HG03442 (cell line): ENCODE measurements around the gene RAG1.

Source experiments
- ATAC-seq: cut with Tn5 transposase; IDR thresholded peaks from one replicate; pipeline ENCODE4 v1.9.1; 2021; ENCODE audit warnings: mild to moderate bottlenecking, moderate library complexity; ENCODE audit not compliant: unreplicated experiment

The RAG1 gene

DNA sequence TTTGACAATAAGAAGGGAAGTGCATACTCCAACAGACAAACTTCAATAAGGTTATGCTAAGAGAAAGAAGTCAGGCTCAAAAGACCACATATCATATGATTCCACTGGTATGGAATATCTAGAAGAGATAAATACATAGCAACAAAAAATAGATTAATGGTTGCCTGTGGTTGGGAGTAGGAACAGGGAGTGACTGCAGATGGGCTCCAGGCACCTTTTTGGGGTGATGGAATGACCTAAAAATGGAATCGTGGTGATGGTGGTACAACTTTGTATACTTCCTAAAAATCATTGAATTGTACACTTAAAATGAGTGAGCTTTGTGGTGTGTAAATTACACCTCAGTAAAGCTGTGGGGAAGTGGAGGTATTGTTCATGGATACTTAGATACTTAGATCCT is 59.2 kb downstream of the RAG1 start:
- no peak for ATAC-seq

DNA sequence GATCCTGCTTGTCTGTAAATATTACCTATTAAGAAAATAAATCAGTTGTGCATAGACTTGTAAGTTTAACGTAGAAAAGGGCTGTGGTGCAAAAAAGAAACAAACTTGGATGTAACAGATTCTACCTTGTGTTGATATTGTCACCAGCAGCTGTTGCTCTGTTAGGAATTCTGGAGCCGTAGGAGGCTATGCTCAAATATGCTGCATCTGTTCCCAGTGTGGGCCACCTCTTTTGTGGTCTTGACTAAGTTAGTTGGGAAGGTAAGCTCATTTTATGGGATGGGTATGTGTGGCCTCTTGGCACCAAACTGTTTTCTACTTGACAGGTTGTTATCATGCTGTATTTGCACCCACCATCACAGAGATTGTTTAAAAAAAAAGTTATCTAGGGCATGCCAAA is 59.7 kb downstream of the RAG1 start:
- no peak for ATAC-seq

DNA sequence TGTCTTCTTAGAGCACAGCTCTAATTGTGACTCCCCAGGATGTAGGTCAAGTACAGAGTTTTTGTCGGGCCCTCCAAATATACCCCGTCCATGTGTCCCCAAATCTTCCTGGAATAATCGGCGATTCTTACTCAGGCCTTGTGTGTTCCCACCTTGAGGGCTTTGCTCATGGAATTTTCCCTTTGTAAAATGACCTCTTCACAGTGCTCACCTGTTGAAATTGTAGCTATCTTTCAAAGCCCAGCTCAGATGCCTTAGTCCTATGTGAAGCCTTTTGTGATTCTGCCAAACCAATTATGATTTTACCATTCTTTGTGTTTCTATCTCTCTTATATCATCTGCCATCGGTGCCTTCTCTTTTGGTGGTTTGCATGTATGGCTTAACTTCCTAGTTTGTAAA is 60.3 kb downstream of the RAG1 start:
- ATAC-seq = no peak

DNA sequence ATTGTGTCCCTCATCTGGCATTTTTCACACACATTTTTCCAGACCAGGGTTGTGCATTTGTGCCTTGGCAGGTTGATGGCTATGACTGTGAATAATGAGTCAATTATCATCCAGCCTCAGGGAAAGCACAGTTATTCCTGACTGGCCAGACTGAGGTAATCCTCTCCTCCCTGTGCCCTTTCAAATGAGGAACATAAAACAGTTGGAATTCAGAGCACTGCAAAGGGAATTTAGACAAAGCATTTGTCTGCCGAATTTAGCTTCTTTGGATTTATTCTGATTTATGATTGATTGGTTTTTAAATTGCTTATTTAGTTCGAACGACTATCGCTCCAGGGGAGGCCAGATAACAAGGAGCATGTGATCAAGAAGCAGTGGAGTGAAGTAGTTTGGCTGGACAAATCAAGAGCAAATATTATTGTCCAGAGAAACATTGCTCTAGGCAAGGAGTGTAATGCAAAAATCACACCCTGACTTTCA is 61.0 kb downstream of the RAG1 start:
- no peak for ATAC-seq
